Activated CD8-positive, alpha-beta memory T cell treated with anti-CD3 and anti-CD28 coated beads, Interleukin-2, amount 50 U/mL, for 48 hours (primary cell): ENCODE measurements around the gene PRKAR2B.

ENCODE experiments used
- DNase-seq: peaks from one replicate; pipeline ENCODE4 v3.0.0-alpha.2; 2020

Gene PRKAR2B

DNA sequence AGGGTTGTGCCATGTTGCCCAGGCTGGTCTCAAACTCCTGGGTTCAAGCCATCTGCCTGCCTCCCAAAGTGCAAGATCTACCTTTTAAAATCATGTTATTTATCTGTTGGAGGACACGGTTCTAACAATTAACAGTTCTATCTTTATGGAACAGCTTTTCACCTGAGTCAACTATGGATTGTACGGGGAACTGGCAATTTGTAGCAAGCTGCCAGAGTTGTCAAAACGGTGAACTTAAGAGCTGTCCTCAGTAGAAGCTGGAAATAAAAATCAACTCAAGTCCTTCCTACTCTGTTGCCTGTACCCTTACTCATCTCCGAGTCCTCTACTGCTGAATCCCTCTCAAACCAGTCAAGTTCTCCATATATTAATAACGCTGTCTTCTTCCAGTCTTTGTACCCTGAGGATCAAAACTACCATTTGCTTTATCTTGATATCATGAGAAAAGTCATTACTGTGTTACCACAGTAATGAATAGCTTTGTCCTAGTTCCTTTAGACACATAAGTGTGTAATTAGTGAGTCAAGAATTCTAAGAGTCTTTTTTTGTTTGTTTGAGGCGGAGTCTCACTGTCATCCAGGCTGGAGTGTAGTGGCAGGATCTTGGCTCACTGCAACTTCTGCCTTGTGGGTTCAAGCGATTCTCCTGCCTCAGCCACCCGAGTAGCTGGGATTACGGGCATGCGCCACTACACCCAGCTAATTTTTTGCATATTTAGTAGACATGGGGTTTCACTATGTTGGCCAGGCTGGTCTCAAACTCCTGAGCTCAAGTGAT is 152.5 kb downstream of the PRKAR2B start:
- no peak for DNase-seq

DNA sequence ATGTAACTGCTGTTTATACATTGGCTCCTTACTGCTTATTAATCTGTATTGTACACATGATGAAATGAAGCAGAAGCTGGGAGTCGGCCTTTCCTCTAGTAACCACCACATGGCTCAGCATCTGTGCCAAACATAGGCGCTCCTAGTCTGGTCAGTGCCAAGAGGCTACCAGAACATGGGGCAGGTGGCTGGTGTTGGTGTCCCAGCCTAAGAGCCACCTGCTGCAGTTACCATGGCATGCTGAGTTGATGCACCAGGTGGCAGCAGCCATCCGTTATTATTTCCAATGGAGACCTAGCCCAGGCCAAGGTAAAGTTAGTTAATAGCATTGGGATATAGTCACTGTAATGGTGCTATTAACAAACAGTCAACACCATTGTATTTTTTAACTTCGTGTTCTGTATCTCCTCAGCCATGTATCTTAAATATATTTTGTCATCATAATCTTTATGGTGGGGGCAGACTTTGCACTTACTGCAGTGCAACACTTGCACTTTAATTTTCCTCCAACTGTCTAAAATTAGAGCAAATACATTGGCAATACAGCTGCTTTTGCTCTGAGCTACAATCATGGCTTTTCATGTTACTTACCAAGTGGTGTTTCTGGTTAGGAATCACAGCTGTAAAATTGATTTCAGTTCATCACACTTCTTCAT is 157.4 kb downstream of the PRKAR2B start:
- DNase-seq: no peak

DNA sequence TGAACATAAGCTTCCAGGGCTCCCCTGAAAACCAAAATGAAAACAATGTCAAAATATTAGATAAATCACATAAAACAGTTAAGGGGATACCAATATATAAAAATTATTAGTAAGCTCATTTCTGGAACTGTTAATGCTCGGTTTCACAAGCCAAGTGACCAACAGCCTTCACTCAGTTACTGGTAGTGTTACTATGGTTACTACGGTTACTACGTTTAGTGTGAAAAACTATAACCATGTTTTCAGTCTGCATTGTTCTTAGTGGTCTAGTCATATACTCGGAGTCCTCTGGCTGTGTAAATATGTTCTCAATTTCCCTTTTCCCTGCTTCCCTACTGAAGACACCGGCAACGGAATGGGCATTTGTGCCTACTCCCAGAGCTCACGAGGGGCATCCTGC is 159.1 kb downstream of the PRKAR2B start:
- no peak for DNase-seq

DNA sequence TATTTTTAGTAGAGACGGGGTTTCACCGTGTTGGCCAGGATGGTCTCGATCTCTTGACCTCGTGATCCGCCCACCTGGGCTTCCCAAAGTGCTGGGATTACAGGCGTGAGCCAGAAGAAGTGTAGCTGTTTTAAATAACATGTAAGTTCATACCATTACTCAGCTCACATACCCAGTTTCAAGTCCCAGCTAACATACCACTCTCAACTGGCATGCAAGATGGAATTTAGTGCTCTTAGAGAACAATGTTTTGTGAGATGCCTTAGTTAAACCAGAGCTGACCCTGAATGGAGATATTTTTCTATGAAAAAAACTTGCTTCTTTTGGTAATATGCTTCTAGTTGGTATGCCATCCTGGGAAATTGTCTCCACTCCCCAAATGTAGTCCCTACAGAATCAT is 161.6 kb downstream of the PRKAR2B start:
- DNase-seq: no peak

DNA sequence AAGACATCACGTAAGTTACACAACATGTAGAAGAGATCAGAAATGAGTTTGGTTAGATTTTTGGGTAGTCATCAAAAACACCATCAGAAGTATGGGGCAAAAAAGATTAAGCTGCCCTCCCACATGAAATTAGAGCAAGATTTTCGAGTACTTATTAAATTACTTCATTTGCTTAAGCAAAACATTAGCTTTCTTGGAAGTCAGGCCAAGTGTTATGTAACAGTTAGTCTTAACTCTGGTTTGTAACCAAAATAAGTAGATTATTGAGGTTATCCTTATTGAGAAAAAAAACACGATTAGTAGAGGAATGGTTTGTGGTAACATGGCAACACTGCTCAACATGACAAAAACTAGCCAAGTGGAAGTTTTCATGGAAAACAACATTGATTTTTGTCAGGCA is 162.2 kb downstream of the PRKAR2B start:
- DNase-seq: no peak

DNA sequence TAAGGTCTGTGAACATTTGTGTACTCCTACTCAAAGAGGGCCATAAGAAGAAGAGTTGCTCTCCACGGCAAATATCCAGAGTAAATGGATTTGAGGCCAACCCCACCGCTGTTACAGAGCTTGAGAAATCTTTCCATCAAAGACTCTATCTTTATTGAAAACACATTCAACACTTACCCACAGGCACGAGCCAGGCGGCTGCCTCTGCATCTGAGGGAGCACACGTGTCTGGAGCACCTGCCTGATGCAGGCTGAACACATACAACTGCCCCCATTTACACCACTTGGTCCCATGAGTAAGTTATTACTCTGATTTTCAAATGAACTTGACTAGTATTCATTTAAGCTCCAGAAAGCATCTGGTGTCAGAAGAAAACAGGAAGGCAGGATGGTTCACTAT is 163.0 kb downstream of the PRKAR2B start:
- no peak for DNase-seq

DNA sequence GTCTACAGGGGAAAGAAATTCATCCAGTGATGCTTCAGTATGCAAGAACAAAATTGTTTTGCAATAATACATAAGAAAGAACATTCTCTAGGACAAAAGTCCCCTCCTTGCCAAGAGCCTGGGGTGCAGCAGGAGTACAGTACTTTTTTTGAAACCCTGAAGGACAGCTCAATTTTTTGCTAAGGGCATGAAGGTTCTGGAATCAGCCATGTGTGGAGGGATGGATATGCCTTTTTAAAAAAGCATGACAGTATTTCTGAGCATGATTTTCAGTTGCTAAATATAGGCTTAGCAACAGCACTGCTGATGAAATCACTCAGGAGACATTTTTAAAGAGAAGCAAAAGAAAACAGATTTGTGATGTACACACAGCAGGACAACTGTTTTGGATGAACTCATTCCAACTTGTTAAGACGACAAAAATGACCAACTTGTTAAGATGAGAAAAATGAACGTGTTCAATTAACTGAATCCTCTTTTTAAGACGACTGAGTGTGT is 163.6 kb downstream of the PRKAR2B start:
- DNase-seq: no peak

DNA sequence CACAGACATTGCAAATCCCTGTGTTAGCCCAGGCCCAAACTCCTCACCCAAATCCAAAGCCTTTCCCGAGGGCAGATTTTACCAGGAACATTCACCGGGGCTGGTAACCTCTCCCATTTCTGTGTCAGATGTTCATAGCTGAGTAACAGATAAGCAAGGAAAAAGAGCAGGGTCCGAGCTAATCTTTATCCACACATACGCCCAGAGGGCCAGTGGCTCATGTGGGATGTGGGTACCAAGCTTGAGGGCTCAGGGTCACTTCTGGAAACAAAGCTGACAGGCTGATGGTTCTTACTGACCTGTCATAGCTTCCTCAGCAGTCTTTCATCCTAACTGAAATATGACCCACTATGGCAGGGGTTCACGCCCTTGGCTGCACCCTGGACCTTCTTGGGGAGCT is 164.1 kb downstream of the PRKAR2B start:
- no peak for DNase-seq

DNA sequence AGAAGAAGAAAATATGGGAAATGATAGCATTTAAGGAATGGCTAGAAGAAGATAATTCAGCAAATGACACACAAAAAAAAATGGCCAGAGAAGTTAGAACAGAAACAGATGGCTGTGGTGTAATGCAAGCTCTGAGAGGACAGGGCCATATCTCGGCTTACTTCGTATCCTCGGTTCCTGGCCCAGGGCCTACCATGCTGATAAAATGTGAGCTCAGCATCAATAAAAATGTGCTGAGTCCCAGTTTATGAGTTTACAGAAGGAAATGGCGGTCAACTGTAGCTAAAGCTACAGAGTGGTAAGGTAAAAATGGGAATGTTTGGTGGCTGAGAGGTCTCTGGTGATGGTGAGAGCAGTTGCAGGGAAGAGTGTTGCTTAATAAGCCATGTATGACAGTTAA is 165.1 kb downstream of the PRKAR2B start:
- DNase-seq: no peak

DNA sequence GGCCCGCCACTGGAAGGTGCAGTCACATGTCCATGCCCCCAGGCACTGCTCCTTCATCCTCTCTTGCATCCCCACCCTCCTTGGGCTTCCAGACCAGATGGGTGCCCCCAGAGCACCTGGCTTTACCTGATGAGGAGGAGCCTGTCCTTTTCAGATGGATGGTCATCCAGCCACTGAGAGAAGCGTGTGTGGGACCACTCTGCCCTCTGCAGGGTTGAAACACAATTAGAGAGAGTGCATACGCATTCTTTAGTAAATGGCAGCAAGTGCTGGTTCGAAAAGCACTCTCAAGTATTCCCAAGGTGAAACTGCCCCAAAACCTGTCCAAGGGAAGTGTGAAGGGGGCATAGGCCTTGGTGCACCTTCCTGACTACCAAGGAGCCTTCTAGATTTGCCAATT is 165.9 kb downstream of the PRKAR2B start:
- no peak for DNase-seq
